RPMI7951 (cell line): ENCODE data around the gene ARMC7. TPM values are rescaled to one million over a fixed set of nuclear protein-coding genes. Genes with fewer than 3 reads are reported as not detected.

Experiments
- DNase-seq: peaks from one replicate; pipeline ENCODE4 v3.0.0-alpha.2; 2012; ENCODE audit warnings: low read depth
- total RNA-seq: library from RNA; depleted of rRNA; stranded (reverse); fragments of >200 nt; shearing (Covaris generic); gene quantifications from 2 replicates; pipeline ENCODE4 v1.2.3, GENCODE V29; 2014

The ARMC7 gene
- total RNA-seq, 1 experiment from 2014 or later, result 3.7 TPM

DNA sequence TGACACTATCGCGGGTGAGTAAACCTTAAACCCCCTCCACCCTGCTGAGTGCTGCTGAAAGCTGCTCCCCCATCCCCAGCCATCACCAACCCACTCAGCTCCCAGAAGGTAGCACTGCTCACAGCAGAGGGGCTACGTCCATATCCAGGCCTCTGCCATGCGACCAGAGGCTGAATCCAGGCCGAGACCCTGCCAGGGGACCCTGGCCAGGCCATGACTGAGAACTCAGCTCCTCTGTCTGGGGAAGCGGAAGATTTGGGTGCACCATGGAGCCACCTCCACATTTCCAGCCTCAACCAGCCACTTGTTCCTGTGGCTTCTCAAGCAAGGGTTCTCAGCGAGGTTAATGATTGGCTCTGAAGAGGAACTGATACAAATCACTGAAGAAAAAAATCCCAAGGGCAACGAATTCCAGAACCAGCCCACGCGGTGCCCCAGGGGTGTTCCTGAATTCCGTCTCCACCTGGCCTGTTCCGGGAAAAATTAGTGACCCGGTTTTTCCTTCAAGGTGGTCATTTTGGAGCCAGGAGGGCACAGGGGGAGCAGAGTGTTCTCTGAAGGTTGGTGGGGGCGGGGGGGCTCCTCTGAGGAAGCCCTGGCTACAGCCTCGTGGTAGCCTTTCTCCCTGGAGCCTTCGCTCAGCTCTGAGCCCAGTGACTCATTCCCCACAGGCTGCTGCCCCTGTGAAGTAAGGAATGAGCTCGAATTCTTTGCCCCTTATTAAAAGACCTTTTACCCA, 31.3 kb upstream of the ARMC7 start:
- DNase-seq, result peak; percentile 69

DNA sequence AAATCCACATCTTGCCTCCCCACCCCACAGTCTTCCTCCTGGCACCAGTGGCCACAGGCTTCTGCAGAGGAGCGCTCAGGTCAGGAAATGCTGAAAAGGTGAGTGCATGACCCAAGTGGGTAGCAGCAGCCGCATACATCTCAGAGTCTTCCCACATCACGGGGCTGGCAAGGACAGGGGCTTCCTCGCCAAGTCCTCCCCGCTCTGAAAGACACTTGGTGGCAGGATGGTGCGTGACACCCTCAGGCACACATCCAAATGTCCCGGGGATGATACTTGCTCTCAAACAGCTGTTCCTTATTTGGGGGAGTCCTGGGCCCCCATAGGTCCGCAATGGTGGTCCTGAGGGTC, 30.8 kb upstream of the ARMC7 start:
- peak; percentile 45 for DNase-seq

GRCh38 chr17:75081611-75082540, 27.9 kb upstream of the ARMC7 start:
- no peak for DNase-seq

GRCh38 chr17:75082683-75083082, 27.1 kb upstream of the ARMC7 start:
- DNase-seq, result no peak

DNA sequence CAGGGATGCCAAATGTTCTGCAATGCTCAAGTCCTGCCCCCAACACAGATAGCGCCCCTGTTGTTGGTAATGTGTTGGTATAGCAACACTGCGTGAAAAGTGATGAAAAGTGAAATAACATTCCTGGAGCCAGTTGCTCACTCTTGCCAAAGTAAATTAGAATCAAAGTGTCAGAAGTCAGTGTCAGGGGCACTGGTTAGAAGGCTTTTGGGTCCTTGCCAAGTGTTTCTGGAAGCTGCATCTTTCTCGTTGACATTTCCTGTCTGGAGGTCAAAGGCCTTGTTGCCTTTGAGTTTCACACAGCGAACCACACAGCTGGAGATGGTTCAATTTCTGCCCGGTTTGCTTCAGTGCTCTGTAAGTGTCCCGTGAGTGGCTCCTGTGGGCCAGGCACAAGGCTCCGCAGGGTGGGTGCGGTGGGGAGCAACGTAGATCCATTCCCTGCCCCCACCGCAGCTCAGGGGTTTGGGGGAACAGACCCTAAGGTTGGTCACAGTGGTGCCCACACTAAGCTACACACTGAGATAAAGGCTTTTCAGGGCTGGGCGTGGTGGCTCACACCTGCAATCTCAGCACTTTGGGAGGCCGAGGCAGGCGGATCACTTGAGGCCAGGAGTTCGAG, 25.6 kb upstream of the ARMC7 start:
- DNase-seq, result no peak

- no peak for DNase-seq
These were observed 23.1 kb upstream of the ARMC7 start for GRCh38 chr17:75086496-75087181.

DNA sequence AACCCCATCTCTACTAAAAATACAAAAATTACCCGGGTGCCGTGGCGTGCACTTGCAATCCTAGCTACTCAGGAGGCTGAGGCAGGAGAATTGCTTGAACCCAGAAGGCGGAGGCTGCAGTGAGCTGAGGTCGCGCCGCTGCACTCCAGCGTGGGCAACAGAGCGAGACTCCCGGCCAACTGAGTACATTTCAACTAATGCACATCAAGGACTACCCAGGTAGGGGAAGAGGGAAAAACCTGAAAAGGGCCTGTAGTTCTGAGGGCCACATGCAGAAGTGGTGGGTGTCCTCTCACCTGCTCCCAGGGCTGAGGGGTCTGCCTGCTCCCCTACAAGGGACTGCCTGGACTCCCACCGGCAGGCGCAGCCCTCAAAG, 22.6 kb upstream of the ARMC7 start:
- no peak for DNase-seq

DNA sequence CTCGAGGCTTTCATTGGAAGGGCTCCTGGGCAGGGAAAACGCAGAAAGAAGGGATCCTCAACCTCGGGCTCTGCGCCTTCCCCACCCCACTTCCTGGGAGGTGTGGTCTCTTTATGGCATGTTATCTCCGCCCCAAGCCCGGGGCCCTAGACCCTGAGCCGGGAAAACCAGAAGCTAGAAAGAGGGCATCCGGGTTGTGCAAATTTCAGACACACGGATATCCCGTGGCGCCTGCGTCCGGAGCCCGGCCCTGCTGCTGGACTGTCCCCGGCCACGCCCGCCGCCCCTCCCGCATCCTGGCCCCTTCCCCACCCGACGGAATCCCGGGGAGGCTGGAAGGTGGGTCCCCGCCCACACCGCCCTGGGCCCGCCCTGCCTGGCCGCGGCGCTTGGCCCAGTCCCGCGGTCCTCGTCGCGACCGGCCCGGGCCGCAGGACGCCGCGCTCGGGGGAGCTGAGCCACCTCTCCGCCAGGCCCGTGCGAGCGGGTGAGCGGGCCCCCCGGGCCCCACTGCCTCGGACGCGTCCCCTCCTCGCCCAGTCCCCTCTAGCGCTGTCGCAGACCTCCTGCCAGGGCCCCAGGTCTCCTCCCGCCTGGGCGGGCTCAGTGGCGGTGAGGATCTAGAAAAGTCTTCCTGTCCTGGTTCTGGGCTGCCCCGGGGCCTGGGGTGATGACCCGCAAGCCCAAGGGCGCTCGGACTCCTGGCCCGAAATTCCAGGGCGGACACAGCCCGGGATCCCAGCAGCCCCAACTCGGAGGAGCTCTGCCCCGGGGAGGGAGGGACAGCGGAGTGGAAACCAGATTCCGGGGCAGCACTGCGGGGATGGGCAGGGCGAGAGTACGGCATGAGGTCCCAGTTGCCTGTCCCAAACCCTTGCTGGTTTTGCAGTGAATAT, 22.0 kb upstream of the ARMC7 start, which contains the start of gene SLC16A5:
TSS of gene SLC16A5 (plus strand) at position 397 of the 896 bp plus-strand sequence. CDS start 5,683 bp downstream, outside the sequence.
- peak; percentile 92 for DNase-seq

GRCh38 chr17:75088465-75089417, 21.0 kb upstream of the ARMC7 start:
- DNase-seq, result peak; percentile 54

GRCh38 chr17:75090871-75091854, 18.6 kb upstream of the ARMC7 start:
- no peak for DNase-seq

- no peak for DNase-seq
These were observed 17.9 kb upstream of the ARMC7 start for GRCh38 chr17:75091855-75092327.

- no peak for DNase-seq
These were observed 16.1 kb upstream of the ARMC7 start for GRCh38 chr17:75093548-75094158.

- DNase-seq, result no peak
These were observed 14.8 kb upstream of the ARMC7 start for GRCh38 chr17:75094871-75095399.

DNA sequence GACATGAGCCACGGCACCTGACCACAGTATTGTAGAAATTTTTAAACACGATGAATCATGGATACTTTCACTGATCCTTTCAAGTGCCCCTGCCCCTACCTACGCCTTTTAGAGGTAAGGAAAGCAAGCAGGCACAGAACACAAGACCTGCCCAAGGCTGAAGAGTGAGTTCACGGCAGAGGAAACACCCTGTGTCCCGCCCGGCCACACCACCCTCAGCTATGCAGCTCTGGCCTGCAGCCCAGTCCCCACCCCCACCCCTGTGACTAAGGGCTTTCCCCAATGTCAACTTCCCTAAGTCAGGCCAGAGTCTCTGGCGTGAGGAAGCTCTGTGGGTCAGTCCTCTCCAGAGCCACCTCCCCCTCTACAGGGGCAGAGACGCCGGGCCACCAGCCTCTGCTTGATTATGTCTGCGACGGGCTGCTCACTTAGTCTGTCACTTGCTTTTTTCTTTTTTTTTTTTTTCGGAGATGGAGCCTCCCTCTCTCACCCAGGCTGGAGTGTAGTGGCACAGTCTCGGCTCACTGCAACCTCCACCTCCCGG, 13.6 kb upstream of the ARMC7 start:
- DNase-seq, result peak; percentile 81

DNA sequence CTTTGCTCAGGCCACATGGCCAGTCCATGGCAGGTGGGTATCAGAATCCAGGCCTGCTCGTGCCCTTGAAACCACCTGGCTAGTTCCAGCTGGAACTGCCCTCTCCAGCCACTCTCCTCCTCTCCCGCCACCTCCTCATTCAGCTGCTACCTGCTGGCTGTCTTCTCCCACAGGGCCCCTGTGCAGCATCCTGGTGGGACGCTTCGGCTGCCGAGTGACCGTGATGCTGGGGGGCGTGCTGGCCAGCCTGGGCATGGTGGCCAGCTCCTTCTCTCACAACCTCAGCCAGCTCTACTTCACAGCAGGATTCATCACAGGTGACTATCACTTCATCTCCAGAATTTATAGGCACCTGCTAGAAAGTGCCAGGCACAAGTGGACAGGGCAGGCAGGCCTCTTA, 11.9 kb upstream of the ARMC7 start:
- no peak for DNase-seq

- DNase-seq, result no peak
These were observed 10.9 kb upstream of the ARMC7 start for GRCh38 chr17:75098861-75099260.

- DNase-seq, result no peak
These were observed 9.7 kb upstream of the ARMC7 start for GRCh38 chr17:75099881-75100595.
